ENCODE data around the gene CCDC74A. TPM values are rescaled to one million over a fixed set of nuclear protein-coding genes. Genes with fewer than 3 reads are reported as not detected.
"Not testable (repeated sequence)": the region's sequence is repeated elsewhere in the genome, so short reads cannot be mapped to it uniquely, and the experiment has no call there.

Gene CCDC74A
- total RNA-seq, 2 experiments from 2014 or later: 10.2 to 10.4 TPM

- POLR2A ChIA-PET; H3K27me3 Mint-ChIP-seq; H3K27ac Mint-ChIP-seq; DNase-seq; CTCF ChIA-PET; H3K36me3 Mint-ChIP-seq (ENCODE audit: low read depth); intact Hi-C loops (cut with micrococcal nuclease); ATAC-seq; H3K9me3 Mint-ChIP-seq; H3K4me3 Mint-ChIP-seq: not testable (repeated sequence)
- H3K4me1 Mint-ChIP-seq (ENCODE audit: low read depth): peaks cover 14% of the 10 kb centered on the region
These were observed 3.1 kb downstream of the CCDC74A start for GRCh38 chr2:131530626-131531344.

DNA sequence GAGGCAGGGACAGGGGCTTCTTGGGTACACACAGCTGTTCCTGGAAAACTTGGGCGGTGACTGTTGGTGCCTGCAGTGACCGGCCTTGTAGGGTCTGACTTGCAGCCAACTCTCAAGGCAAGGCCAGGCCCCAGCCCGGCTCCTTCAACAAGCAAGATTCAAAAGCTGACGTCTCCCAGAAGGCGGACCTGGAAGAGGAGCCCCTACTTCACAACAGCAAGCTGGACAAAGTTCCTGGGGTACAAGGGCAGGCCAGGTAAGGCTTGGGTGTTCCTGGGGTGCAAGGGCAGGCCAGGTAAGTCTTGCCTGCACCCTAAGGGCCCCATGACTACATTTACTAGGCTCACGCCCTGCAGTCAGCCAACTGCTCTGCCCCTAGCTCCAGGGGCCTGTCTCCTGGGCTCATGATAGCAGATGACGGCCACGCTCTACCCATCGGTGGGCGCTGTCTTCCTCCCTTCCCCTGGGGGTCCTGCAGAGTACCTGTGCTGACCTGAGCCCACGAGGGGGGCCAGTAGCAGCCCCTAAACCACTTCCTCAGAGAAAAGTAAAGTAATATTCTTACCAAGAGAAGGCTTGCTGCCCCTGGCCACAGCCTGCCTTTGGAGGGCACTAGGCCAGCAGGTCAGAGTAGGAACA is 4.0 kb downstream of the CCDC74A start:
- POLR2A ChIA-PET; H3K27me3 Mint-ChIP-seq; H3K36me3 Mint-ChIP-seq (ENCODE audit: low read depth); H3K27ac Mint-ChIP-seq; H3K9me3 Mint-ChIP-seq; ATAC-seq; CTCF ChIA-PET; intact Hi-C loops (cut with micrococcal nuclease); H3K4me3 Mint-ChIP-seq; DNase-seq: not testable (repeated sequence)
- peaks cover 14% of the 10 kb centered on the region for H3K4me1 Mint-ChIP-seq (ENCODE audit: low read depth)

DNA sequence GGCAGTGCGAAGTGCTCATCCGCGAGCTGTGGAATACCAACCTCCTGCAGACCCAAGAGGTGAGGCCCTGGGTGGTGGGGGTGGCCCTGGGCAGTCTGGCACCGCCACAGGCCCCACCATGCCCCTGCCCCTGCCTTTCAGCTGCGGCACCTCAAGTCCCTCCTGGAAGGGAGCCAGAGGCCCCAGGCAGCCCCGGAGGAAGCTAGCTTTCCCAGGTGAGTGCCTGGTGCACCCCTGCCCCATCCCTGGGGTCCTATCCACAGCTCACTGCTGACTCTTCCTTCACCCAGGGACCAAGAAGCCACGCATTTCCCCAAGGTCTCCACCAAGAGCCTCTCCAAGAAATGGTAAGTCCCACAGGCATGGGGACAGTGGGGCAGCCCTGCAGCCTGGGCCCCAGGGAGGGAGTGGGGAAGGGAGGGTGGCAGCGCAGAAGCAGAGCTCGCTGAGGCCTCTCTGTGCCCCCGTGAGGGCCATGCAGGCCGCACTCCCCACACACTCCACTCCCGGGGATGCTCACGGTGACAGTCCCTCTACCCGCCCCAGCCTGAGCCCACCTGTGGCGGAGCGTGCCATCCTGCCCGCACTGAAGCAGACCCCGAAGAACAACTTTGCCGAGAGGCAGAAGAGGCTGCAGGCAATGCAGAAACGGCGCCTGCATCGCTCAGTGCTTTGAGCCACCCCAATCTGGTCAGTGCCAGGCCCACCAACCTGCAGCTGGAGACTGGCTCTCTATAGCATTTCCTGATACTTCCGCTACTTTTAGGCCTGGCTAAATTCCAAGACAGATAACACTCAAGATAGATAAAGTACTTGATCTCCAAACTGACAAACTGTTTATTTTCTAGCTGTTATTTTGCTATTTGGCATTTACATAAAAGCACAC is 5.3 kb downstream of the CCDC74A start:
- H3K27ac Mint-ChIP-seq, CTCF ChIA-PET: not testable (repeated sequence)
- H3K4me1 Mint-ChIP-seq (ENCODE audit: low read depth): peaks cover 11% of the 10 kb centered on the region

DNA sequence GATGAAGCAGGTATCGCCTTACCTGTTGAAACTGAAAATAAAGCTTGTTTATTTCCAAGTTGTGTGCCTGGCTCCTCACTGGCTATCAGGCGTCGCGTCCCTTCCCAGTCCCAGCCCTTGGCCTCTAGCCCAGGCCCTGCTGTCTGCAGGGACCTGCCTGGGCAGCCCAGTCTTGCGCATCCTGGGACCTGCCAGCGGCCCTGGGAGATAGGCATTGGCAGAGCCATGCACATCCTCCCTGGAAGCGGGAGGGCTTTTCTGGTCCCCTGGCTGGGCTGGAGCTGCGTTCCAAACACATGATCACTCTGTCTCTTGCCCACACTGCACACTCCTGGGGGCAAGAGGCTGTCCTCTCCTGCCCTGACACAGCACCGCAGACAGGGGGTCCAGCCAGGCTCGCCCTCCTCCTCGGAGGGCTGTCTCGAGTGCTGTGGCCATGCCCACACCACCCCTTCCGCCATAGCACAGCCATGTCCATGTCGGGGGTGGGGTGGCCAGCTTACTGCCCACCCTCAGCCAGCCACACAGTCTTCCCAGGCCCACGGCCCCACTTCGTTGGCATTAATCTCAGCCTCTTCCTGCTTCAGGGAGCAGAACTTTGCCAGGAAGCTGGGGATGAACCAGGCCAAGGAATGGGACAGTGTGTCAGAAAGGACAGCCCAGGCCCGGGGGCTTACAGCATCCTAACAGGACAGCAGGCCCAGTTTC is 6.1 kb downstream of the CCDC74A start:
- ATAC-seq, H3K27ac Mint-ChIP-seq, CTCF ChIA-PET: not testable (repeated sequence)

More for the DNA sequence above, 5.3 kb downstream of the CCDC74A start:
- POLR2A ChIA-PET; DNase-seq; H3K9me3 Mint-ChIP-seq; intact Hi-C loops (cut with micrococcal nuclease); H3K4me3 Mint-ChIP-seq; H3K36me3 Mint-ChIP-seq (ENCODE audit: low read depth); ATAC-seq; H3K27me3 Mint-ChIP-seq: not testable (repeated sequence)

DNA sequence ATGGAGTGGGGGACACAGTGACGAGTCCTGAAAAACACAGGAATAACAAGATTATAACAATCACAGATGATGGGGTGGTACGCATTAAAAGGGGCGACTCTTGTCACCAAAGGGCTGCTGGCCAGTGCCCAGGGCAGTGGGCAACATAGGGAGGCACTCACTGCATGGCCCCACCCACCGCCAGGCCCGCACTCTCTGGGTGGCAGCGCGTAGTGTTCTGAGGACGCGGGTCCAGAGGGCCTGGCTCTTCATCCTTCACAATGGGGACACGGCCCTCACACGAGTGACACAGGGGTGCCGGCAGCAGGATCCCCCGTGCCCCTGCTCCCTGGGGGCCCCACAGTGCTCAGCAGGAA is 6.6 kb downstream of the CCDC74A start:
- intact Hi-C loops (cut with micrococcal nuclease); H3K4me3 Mint-ChIP-seq; H3K27ac Mint-ChIP-seq; H3K9me3 Mint-ChIP-seq; H3K27me3 Mint-ChIP-seq; CTCF ChIA-PET; ATAC-seq; POLR2A ChIA-PET; DNase-seq; H3K4me1 Mint-ChIP-seq (ENCODE audit: low read depth); H3K36me3 Mint-ChIP-seq (ENCODE audit: low read depth): not testable (repeated sequence)

More for the DNA sequence above, 6.1 kb downstream of the CCDC74A start:
- H3K4me1 Mint-ChIP-seq (ENCODE audit: low read depth); H3K9me3 Mint-ChIP-seq; H3K36me3 Mint-ChIP-seq (ENCODE audit: low read depth); intact Hi-C loops (cut with micrococcal nuclease); DNase-seq; H3K4me3 Mint-ChIP-seq; H3K27me3 Mint-ChIP-seq; POLR2A ChIA-PET: not testable (repeated sequence)

GRCh38 chr2:131534965-131535364 is 7.3 kb downstream of the CCDC74A start:
- DNase-seq; intact Hi-C loops (cut with micrococcal nuclease); H3K9me3 Mint-ChIP-seq; H3K36me3 Mint-ChIP-seq (ENCODE audit: low read depth); H3K4me3 Mint-ChIP-seq; H3K4me1 Mint-ChIP-seq (ENCODE audit: low read depth); H3K27ac Mint-ChIP-seq; POLR2A ChIA-PET; ATAC-seq; H3K27me3 Mint-ChIP-seq; CTCF ChIA-PET: not testable (repeated sequence)

DNA sequence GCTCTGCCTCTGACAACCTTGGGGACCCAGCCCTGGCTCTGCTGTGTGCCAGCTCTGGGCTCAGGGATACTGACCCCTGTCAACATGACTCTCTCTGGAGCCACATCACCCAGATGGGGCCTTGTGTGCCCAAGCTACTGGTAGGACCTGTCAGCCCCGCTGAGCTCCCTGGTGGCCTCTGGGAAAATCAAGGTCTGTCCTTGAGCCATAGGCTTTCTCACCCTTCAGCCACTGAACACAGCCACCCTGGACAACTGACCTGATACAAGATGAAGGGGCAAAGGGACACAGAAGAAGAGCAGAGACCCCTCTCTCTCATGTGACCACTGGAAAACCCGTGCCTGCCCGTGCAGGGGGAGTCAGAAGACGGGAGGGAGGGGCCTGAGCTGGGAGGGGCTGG is 7.8 kb downstream of the CCDC74A start:
- Mint-ChIP-seq H3K4me1 (ENCODE audit: low read depth) (no peaks in the 10 kb centered on the region), H3K27me3 (no peaks in the 10 kb centered on the region), H3K36me3 (ENCODE audit: low read depth) (no peaks in the 10 kb centered on the region), H3K4me3 (no peak overlapping the region), H3K27ac (no peak overlapping the region), H3K9me3 (no peaks in the 10 kb centered on the region)
- no peak for ATAC-seq
- no peak for DNase-seq
- ChIA-PET POLR2A (no interaction called here), CTCF (no interaction called here)
- no peak for TF ChIP-seq CTCF (IDR thresholded peaks at IDR 0.05)
- intact Hi-C loops (cut with micrococcal nuclease): no loop called here

GRCh38 chr2:131535951-131536826 is 8.5 kb downstream of the CCDC74A start:
- H3K4me3 Mint-ChIP-seq; H3K27me3 Mint-ChIP-seq; CTCF ChIA-PET; H3K9me3 Mint-ChIP-seq; H3K4me1 Mint-ChIP-seq (ENCODE audit: low read depth); ATAC-seq; POLR2A ChIA-PET; intact Hi-C loops (cut with micrococcal nuclease); H3K36me3 Mint-ChIP-seq (ENCODE audit: low read depth); DNase-seq; H3K27ac Mint-ChIP-seq: not testable (repeated sequence)

- H3K36me3 Mint-ChIP-seq (ENCODE audit: low read depth); H3K27ac Mint-ChIP-seq; CTCF ChIA-PET; H3K4me1 Mint-ChIP-seq (ENCODE audit: low read depth); intact Hi-C loops (cut with micrococcal nuclease); H3K27me3 Mint-ChIP-seq; DNase-seq; H3K9me3 Mint-ChIP-seq; H3K4me3 Mint-ChIP-seq; POLR2A ChIA-PET; ATAC-seq: not testable (repeated sequence)
These were observed 9.2 kb downstream of the CCDC74A start for GRCh38 chr2:131536841-131537240.

GRCh38 chr2:131538856-131539255 is 11.2 kb downstream of the CCDC74A start:
- intact Hi-C loops (cut with micrococcal nuclease); H3K36me3 Mint-ChIP-seq (ENCODE audit: low read depth); POLR2A ChIA-PET; H3K27me3 Mint-ChIP-seq; H3K9me3 Mint-ChIP-seq; H3K4me1 Mint-ChIP-seq (ENCODE audit: low read depth); DNase-seq; H3K27ac Mint-ChIP-seq; ATAC-seq; CTCF ChIA-PET; H3K4me3 Mint-ChIP-seq: not testable (repeated sequence)
